ENCODE results near the gene LRBA. TPM values are rescaled to one million over a fixed set of nuclear protein-coding genes. Genes with fewer than 3 reads are reported as not detected.

Gene LRBA
- total and polyA plus RNA-seq, 9 donors: 9.7 to 49.2 (median 30.4) TPM

DNA sequence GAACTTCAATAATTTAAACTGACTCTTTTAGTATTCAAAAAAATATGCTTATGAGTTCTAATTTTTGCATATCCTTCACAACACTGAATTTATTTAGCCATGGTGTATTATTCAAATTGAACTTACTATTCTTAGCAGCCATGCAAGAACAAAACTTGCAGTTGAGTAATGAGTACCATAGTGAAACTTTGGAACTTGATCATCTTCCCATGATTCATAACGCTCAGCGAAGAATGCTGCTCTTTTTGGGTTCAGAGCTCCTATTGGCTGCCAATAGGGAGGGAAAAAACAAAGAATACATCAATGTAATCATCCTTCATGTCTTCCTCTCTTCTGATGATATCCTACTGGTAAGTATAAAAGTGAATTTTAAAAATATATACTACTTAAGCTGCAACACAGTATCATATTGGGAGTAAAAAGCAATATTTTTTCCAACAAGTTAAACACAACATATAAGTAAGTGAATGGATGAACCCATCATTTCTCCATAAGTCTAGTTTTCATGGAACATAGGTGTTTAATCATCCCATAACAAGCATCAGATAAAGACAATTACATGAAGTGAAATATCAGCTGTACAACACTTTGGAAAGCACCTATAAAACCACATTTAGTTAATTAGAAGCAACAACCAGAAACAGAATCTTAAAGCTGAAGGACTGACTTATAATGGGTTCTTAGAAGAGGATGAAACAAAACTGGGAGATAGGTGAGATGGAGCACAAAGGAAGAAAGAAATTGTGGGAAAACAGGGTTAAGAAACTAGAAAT lies 578.3 kb downstream of the LRBA start:
- no peak for TF ChIP-seq EP300 (IDR thresholded peaks at IDR 0.05)
- TF ChIP-seq POLR2A (IDR thresholded peaks at IDR 0.05): no peak
- TF ChIP-seq, protein P1, sequence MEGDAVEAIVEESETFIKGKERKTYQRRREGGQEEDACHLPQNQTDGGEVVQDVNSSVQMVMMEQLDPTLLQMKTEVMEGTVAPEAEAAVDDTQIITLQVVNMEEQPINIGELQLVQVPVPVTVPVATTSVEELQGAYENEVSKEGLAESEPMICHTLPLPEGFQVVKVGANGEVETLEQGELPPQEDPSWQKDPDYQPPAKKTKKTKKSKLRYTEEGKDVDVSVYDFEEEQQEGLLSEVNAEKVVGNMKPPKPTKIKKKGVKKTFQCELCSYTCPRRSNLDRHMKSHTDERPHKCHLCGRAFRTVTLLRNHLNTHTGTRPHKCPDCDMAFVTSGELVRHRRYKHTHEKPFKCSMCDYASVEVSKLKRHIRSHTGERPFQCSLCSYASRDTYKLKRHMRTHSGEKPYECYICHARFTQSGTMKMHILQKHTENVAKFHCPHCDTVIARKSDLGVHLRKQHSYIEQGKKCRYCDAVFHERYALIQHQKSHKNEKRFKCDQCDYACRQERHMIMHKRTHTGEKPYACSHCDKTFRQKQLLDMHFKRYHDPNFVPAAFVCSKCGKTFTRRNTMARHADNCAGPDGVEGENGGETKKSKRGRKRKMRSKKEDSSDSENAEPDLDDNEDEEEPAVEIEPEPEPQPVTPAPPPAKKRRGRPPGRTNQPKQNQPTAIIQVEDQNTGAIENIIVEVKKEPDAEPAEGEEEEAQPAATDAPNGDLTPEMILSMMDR (IDR thresholded peaks at IDR 0.05): no peak
- no peaks in the 10 kb centered on the region for H3K4me1 ChIP-seq (ENCODE audit: insufficient read depth)
- H3K9me3 ChIP-seq: no peaks in the 10 kb centered on the region
- DNase-seq: no peak
- no peak overlapping the region for H3K4me3 ChIP-seq
- no peaks in the 10 kb centered on the region for H3K27me3 ChIP-seq
- H3K27ac ChIP-seq: no peak overlapping the region
- WGBS, 3 donors: 94 to 98% (median 95%) methylated on average over 2 of the region's 2 CpGs
- no peaks in the 10 kb centered on the region for H3K36me3 ChIP-seq
- intact Hi-C loops (cut with DNase I): no loop called here

DNA sequence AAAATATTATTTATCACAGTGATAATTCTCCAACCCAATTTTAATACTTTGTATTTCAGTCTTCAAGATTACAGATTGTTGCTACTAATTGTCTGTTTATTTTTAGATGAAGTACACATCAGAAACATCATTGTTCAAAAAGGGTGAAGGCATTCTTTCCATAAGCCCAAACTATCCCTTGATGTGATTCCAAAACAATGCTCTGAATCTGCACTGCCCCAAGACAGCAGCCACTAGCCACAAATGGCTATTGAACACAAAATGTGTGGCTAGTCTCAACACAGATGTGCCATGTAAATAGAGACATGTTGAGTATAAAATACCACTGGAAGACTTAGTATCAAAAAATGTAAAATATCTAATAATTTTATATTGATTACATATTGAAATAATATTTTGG lies 583.9 kb downstream of the LRBA start:
- Histone ChIP-seq H3K27me3 (no peaks in the 10 kb centered on the region), H3K9me3 (no peaks in the 10 kb centered on the region), H3K4me1 (ENCODE audit: insufficient read depth) (no peaks in the 10 kb centered on the region), H3K36me3 (no peaks in the 10 kb centered on the region), H3K4me3 (no peak overlapping the region), H3K27ac (no peak overlapping the region)
- TF ChIP-seq, protein P1 (IDR thresholded peaks at IDR 0.05): no peak
- TF ChIP-seq POLR2A (IDR thresholded peaks at IDR 0.05) (no peak), EP300 (IDR thresholded peaks at IDR 0.05) (no peak)
- no peak for DNase-seq
- intact Hi-C loops (cut with DNase I): no loop called here

DNA sequence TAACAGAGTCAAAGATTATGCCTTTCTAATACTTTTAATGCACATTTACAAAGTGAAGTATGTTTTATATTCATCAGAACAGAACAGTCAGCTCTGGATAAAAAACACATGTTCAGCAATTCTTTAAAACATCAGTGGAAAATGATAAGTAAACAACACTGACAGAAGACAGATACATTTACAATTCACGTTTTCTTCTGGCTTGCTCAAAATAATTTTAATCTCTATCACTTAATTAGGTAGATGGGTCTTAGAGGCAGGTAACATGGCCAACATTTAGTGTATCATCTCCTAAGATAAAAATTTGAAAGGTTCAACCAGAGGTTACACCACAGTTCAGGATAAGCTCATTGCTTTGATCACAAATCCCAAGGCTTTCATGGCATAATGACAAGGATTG lies 589.9 kb downstream of the LRBA start:
- H3K4me3 ChIP-seq: no peak overlapping the region
- intact Hi-C loops (cut with DNase I): no loop called here
- no peaks in the 10 kb centered on the region for H3K9me3 ChIP-seq
- no peak overlapping the region for H3K27ac ChIP-seq
- no peaks in the 10 kb centered on the region for H3K36me3 ChIP-seq
- no peaks in the 10 kb centered on the region for H3K27me3 ChIP-seq
- 20 to 29% (median 24%) methylated on average over 1 of the region's 1 CpG for WGBS, 3 donors
- no peaks in the 10 kb centered on the region for H3K4me1 ChIP-seq (ENCODE audit: insufficient read depth)
- no peak for DNase-seq
- TF ChIP-seq POLR2A (IDR thresholded peaks at IDR 0.05): no peak

DNA sequence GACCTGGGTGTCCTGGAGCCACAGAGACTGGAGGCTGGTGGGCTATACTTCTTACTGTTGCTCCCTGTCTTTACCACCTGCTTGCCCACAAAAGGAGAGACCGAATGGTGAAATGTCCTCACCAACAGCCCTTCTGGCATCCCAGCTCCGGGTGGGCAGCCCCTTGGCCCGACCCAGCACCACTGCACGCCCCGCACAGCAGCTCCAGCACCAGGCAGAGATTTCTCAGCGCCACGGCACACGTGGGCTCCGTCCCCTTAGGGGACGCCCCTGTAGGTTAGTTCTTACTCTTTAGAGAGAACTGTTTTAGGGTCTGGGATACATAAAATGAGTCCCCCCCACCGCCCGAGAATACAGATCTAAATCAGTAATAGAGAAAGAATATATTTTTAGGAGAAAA lies 591.6 kb downstream of the LRBA start:
- Histone ChIP-seq H3K9me3 (no peaks in the 10 kb centered on the region), H3K4me1 (ENCODE audit: insufficient read depth) (no peaks in the 10 kb centered on the region), H3K4me3 (no peak overlapping the region), H3K27me3 (no peaks in the 10 kb centered on the region), H3K36me3 (no peaks in the 10 kb centered on the region), H3K27ac (no peak overlapping the region)
- TF ChIP-seq, protein P1 (IDR thresholded peaks at IDR 0.05): no peak
- TF ChIP-seq POLR2A (IDR thresholded peaks at IDR 0.05) (no peak), EP300 (IDR thresholded peaks at IDR 0.05) (no peak)
- intact Hi-C loops (cut with DNase I): no loop called here
- 97 to 99% (median 98%) methylated on average over 12 of the region's 12 CpGs for WGBS, 3 donors
- no peak for DNase-seq

DNA sequence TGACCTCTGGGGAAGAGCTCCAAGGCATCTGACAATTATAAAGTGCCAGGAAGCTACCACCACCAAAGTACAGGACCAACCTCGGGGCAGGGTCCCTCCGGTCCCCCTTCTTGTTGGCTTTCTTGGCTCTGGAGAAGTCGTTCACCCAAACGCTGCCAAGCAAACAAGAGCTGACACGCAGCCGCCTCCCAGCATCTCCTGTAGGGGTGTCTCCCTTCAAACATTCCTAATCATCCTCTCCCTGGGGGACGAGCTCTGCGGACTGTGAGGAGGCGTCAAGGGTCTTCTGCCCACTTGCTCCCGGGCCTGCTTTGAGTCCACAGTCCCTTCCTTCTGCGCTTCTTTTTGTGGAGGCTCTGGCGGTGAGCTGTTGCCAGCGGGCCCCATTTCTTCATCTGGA lies 592.0 kb downstream of the LRBA start:
- no peak overlapping the region for H3K4me3 ChIP-seq

More for the DNA sequence above, 592.0 kb downstream of the LRBA start:
- WGBS, 3 donors: 89 to 90% (median 90%) methylated on average over 13 of the region's 13 CpGs
- Histone ChIP-seq H3K27ac (no peak overlapping the region), H3K27me3 (no peaks in the 10 kb centered on the region), H3K4me1 (ENCODE audit: insufficient read depth) (no peaks in the 10 kb centered on the region), H3K9me3 (no peaks in the 10 kb centered on the region), H3K36me3 (no peaks in the 10 kb centered on the region)
- TF ChIP-seq, protein P1 (IDR thresholded peaks at IDR 0.05): no peak
- no peak for TF ChIP-seq EP300 (IDR thresholded peaks at IDR 0.05)
- TF ChIP-seq POLR2A (IDR thresholded peaks at IDR 0.05): no peak
- intact Hi-C loops (cut with DNase I): no loop called here
- DNase-seq: no peak

All from ovary (tissue), 9 donors.